Natural killer cell (primary cell): ENCODE results near the gene DDIT4. TPM values are rescaled to one million over a fixed set of nuclear protein-coding genes. Genes with fewer than 3 reads are reported as not detected.

Source experiments
- ATAC-seq, 3 donors: fragments of 150-1000 bp in 2 of 3; fragments of 200-7000 bp in 1 of 3; cut with Tn5 transposase; 1 replicate in 1 of 3; 2 replicates in 2 of 3; pipeline ENCODE4 v1.10.0; 2021; ENCODE audit warnings: mild to moderate bottlenecking in 2 of 3, moderate library complexity in 2 of 3
- DNase-seq, 2 donors: peaks; one replicate each; pipeline versions ENCODE4 v3.0.0 to v3.0.0-alpha.2; 2013 to 2021; ENCODE audit warnings: mixed read lengths in 1 of 2
- H3K27ac ChIP-seq: one replicate; pipeline ENCODE4 v1.5.1; 2013; ENCODE audit warnings: mild to moderate bottlenecking, low read length
- H3K27me3 ChIP-seq: one replicate; pipeline ENCODE4 v1.6.1; 2013; ENCODE audit warnings: low read length; ENCODE audit not compliant: control insufficient read depth, insufficient read depth
- H3K36me3 ChIP-seq: one replicate; pipeline ENCODE4 v1.6.1; 2013; ENCODE audit warnings: low read length; ENCODE audit not compliant: control insufficient read depth, insufficient read depth
- H3K4me1 ChIP-seq: one replicate; pipeline ENCODE4 v1.6.1; 2013; ENCODE audit warnings: low read length; ENCODE audit not compliant: control insufficient read depth, insufficient read depth
- H3K4me3 ChIP-seq: one replicate; pipeline ENCODE4 v1.5.1; 2013; ENCODE audit warnings: low read length
- H3K9me3 ChIP-seq: one replicate; pipeline ENCODE4 v1.6.1; 2013; ENCODE audit warnings: low read length; ENCODE audit not compliant: control insufficient read depth, insufficient read depth
- H3K27ac Mint-ChIP-seq, 2 donors: one replicate each; pipeline ENCODE4 v1.8.0; 2022; ENCODE audit warnings: mild to moderate bottlenecking in 2 of 2, mixed read lengths in 2 of 2, moderate library complexity in 1 of 2
- H3K27me3 Mint-ChIP-seq, 2 donors: one replicate each; pipeline ENCODE4 v1.8.0; 2022; ENCODE audit warnings: low read depth in 2 of 2, mixed read lengths in 2 of 2
- H3K36me3 Mint-ChIP-seq: one replicate; pipeline ENCODE4 v1.8.0; 2022; ENCODE audit warnings: mixed read lengths
- H3K4me1 Mint-ChIP-seq, 2 donors: one replicate each; pipeline ENCODE4 v1.8.0; 2022; ENCODE audit warnings: mixed read lengths in 2 of 2
- H3K4me3 Mint-ChIP-seq: one replicate; pipeline ENCODE4 v1.8.0; 2022; ENCODE audit warnings: mild to moderate bottlenecking, moderate library complexity, mixed read lengths
- H3K9me3 Mint-ChIP-seq, 2 donors: one replicate each; pipeline ENCODE4 v1.8.0; 2022; ENCODE audit warnings: mixed read lengths in 2 of 2
- WGBS: methylation state at CpG from one replicate; pipeline ENCODE4 v1.1.7; 2013; ENCODE audit warnings: missing lambda C conversion rate; ENCODE audit not compliant: insufficient coverage; 5-methylcytosine and 5-hydroxymethylcytosine counted together
- intact Hi-C: fragments of 100-400 bp; cut with micrococcal nuclease; formaldehyde crosslinking; loops from one replicate; pipeline ENCODE4 v1.14.2; 2022
- total RNA-seq, 4 donors: library from RNA; stranded (reverse); fragments of 120-200 nt in 1 of 4; gene quantifications; one replicate each; pipeline versions ENCODE4 v1.2.3 to v1.2.4, GENCODE V29; 2013 to 2022
- TF ChIP-seq, protein P1 (sequence below): fragments of 200-600 bp; IDR thresholded peaks from one replicate; pipeline ENCODE4 v1.8.0; 2022; ENCODE audit warnings: antibody characterized with exemption

The DDIT4 gene
- total RNA-seq, 3 donors from 2014 or later (not counting 1 experiment from before 2014, with no cell fraction given), result 174 to 232 (median 200) TPM

- Mint-ChIP-seq H3K36me3 (no peaks in the 10 kb centered on the region), H3K4me1 (peaks cover 51 to 59% of the 10 kb centered on the region in 2 donors), H3K27ac (no peak overlapping the region), H3K4me3 (no peak overlapping the region), H3K27me3 (no peaks in the 10 kb centered on the region), H3K9me3 (no peaks in the 10 kb centered on the region)
- TF ChIP-seq, protein P1, sequence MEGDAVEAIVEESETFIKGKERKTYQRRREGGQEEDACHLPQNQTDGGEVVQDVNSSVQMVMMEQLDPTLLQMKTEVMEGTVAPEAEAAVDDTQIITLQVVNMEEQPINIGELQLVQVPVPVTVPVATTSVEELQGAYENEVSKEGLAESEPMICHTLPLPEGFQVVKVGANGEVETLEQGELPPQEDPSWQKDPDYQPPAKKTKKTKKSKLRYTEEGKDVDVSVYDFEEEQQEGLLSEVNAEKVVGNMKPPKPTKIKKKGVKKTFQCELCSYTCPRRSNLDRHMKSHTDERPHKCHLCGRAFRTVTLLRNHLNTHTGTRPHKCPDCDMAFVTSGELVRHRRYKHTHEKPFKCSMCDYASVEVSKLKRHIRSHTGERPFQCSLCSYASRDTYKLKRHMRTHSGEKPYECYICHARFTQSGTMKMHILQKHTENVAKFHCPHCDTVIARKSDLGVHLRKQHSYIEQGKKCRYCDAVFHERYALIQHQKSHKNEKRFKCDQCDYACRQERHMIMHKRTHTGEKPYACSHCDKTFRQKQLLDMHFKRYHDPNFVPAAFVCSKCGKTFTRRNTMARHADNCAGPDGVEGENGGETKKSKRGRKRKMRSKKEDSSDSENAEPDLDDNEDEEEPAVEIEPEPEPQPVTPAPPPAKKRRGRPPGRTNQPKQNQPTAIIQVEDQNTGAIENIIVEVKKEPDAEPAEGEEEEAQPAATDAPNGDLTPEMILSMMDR, result no peak
- Histone ChIP-seq H3K27ac (no peak overlapping the region), H3K9me3 (no peaks in the 10 kb centered on the region), H3K27me3 (no peaks in the 10 kb centered on the region), H3K36me3 (no peaks in the 10 kb centered on the region), H3K4me3 (no peak overlapping the region), H3K4me1 (peaks cover 57% of the 10 kb centered on the region)
- WGBS, result 92% methylated on average over 7 of the region's 7 CpGs
- ATAC-seq, result no peak
- intact Hi-C loops, result no loop called here
- no peak for DNase-seq
Measured at GRCh38 chr10:72314263-72314662, 40.5 kb downstream of the DDIT4 start.

DNA sequence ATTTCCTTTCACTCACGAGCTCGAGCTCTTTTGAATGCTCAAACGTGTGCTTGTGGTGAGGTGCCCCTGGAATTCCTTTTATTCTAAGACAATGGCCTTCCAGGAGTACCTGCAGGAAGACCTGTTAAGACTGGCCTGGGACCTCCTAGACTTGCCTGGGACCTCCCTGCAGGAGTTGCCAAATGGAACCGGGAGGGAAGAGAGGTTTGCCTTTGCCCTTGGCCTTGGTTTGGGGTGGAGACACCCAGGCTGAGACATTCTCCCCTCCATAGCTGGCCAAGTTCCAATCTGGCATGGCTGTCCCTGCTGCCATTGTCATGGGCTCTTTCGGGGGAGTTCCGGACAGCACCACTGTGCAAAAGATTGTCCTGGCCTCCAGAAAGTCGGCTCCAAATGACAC, 41.3 kb downstream of the DDIT4 start:
- no peaks in the 10 kb centered on the region for H3K27me3 ChIP-seq
- H3K4me1 ChIP-seq, result peaks cover 54% of the 10 kb centered on the region
- peaks cover 46 to 53% of the 10 kb centered on the region in 2 donors for H3K4me1 Mint-ChIP-seq
- no peaks in the 10 kb centered on the region for H3K36me3 Mint-ChIP-seq
- H3K9me3 ChIP-seq, result no peaks in the 10 kb centered on the region
- H3K27ac ChIP-seq, result no peak overlapping the region
- intact Hi-C loops, result no loop called here
- no peak overlapping the region for H3K4me3 ChIP-seq
- H3K4me3 Mint-ChIP-seq, result no peak overlapping the region
- DNase-seq (no peak), ATAC-seq (no peak)
- TF ChIP-seq, protein P1, result no peak
- H3K27me3 Mint-ChIP-seq, result no peaks in the 10 kb centered on the region
- no peaks in the 10 kb centered on the region for H3K36me3 ChIP-seq
- no peak overlapping the region for H3K27ac Mint-ChIP-seq
- 91% methylated on average over 7 of the region's 7 CpGs for WGBS
- no peaks in the 10 kb centered on the region for H3K9me3 Mint-ChIP-seq

- Histone ChIP-seq H3K4me1 (peaks cover 54% of the 10 kb centered on the region), H3K27ac (no peak overlapping the region), H3K4me3 (no peak overlapping the region), H3K27me3 (no peaks in the 10 kb centered on the region), H3K9me3 (no peaks in the 10 kb centered on the region), H3K36me3 (no peaks in the 10 kb centered on the region)
- H3K27me3 Mint-ChIP-seq, result no peaks in the 10 kb centered on the region
- TF ChIP-seq, protein P1, result no peak
- 89% methylated on average over 2 of the region's 2 CpGs for WGBS
- no peaks in the 10 kb centered on the region for H3K9me3 Mint-ChIP-seq
- H3K4me1 Mint-ChIP-seq, result peaks cover 46 to 53% of the 10 kb centered on the region in 2 donors
- no peaks in the 10 kb centered on the region for H3K36me3 Mint-ChIP-seq
- H3K4me3 Mint-ChIP-seq, result peak overlapping the region; percentile 18
- intact Hi-C loops, result no loop called here
- DNase-seq (no peak), ATAC-seq (no peak)
- peak overlapping the region in 1 of 2 donors; percentile 48 for H3K27ac Mint-ChIP-seq
Measured at GRCh38 chr10:72315611-72316385, 42.1 kb downstream of the DDIT4 start.

GRCh38 chr10:72316386-72316700, 42.6 kb downstream of the DDIT4 start:
- no peak overlapping the region for H3K4me3 Mint-ChIP-seq
- peak overlapping the region in 1 of 2 donors; percentile 48 for H3K27ac Mint-ChIP-seq
- WGBS, result 71% methylated on average over 3 of the region's 3 CpGs
- H3K27me3 ChIP-seq, result no peaks in the 10 kb centered on the region
- no peaks in the 10 kb centered on the region for H3K27me3 Mint-ChIP-seq
- no peaks in the 10 kb centered on the region for H3K36me3 ChIP-seq
- TF ChIP-seq, protein P1, result no peak
- H3K36me3 Mint-ChIP-seq, result no peaks in the 10 kb centered on the region
- H3K9me3 ChIP-seq, result no peaks in the 10 kb centered on the region
- no peaks in the 10 kb centered on the region for H3K9me3 Mint-ChIP-seq
- intact Hi-C loops, result no loop called here
- H3K4me3 ChIP-seq, result no peak overlapping the region
- no peak overlapping the region for H3K27ac ChIP-seq
- H3K4me1 ChIP-seq, result peaks cover 59% of the 10 kb centered on the region
- peaks cover 48 to 56% of the 10 kb centered on the region in 2 donors for H3K4me1 Mint-ChIP-seq
- DNase-seq (no peak), ATAC-seq (no peak)
